HepG2 (cell line): ENCODE data around the gene ATG16L1. TPM values are rescaled to one million over a fixed set of nuclear protein-coding genes. Genes with fewer than 3 reads are reported as not detected.

Source experiments
- ATAC-seq: fragments of 200-7000 bp; cut with Tn5 transposase; 3 replicates; pipeline ENCODE4 v1.9.1; 2020; ENCODE audit warnings: mild to moderate bottlenecking, moderate library complexity
- BruUV-seq: library from RNA; stranded (reverse); fragments of 400-500 nt; replicated peaks from 2 replicates; lab custom pipeline; 2021; lab: Mats Ljungman, UMichigan
- CTCF ChIA-PET: fragments of 300-600 bp; formaldehyde crosslinking; extraction: SDS; loops from one replicate; lab custom pipeline; 2021; ENCODE audit warnings: low total read pairs, inconsistent platforms, low intra/inter-chr PET ratio; lab: Yijun Ruan, JAX
- POLR2A ChIA-PET: fragments of 350-600 bp; sonication (Branson Sonifier 250); formaldehyde crosslinking; loops from one replicate; lab custom pipeline; 2020; ENCODE audit warnings: antibody characterized with exemption, inconsistent platforms; lab: Yijun Ruan, JAX
- DNase-seq: peaks from one replicate; pipeline ENCODE4 v3.0.0-alpha.2; 2015; ENCODE audit warnings: low spot score
- FAIRE-seq: peaks from 3 replicates; lab custom pipeline; 2011; peaks lifted over from hg19 to GRCh38; lab: Jason Lieb, UNC
- H2AFZ ChIP-seq: one replicate; pipeline ENCODE4 v1.6.1; 2011; ENCODE audit warnings: low read length, inconsistent platforms
- H3K27ac ChIP-seq: fragments of 300-600 bp; 3 replicates; pipeline ENCODE4 v1.8.0; 2011; ENCODE audit warnings: mixed run types, mild to moderate bottlenecking, mixed read lengths, low read length, inconsistent platforms; ENCODE audit not compliant: insufficient read depth; ENCODE audit errors: extremely low read length
- H3K27me3 ChIP-seq, 2 experiments: fragments of 200-600 bp in 1 of 2; 2 replicates in 1 of 2; 3 replicates in 1 of 2; pipeline versions ENCODE4 v1.6.0 to v1.8.0; 2011; ENCODE audit warnings: low read length in 2 of 2, mild to moderate bottlenecking in 2 of 2, moderate library complexity in 2 of 2, inconsistent platforms in 1 of 2; ENCODE audit not compliant: insufficient read depth in 2 of 2, control insufficient read depth in 1 of 2
- H3K36me3 ChIP-seq, 2 experiments: fragments of 200-600 bp in 1 of 2; replicated peaks in 1 of 2; 2 replicates in 1 of 2; 3 replicates in 1 of 2; pipeline versions ENCODE4 v1.5.1 to v1.8.0; 2011; ENCODE audit warnings: low read length in 2 of 2, inconsistent platforms in 1 of 2; ENCODE audit not compliant: insufficient read depth in 2 of 2, control insufficient read depth in 1 of 2
- H3K4me1 ChIP-seq: 2 replicates; pipeline ENCODE4 v1.5.1; 2012; ENCODE audit warnings: low read length, inconsistent platforms; ENCODE audit not compliant: insufficient read depth
- H3K4me2 ChIP-seq: 2 replicates; pipeline ENCODE4 v1.6.0; 2011; ENCODE audit warnings: low read depth, low read length, inconsistent platforms
- H3K4me3 ChIP-seq, 3 experiments: fragments of 200-600 bp in 1 of 3; sonication (generic), shearing (Covaris generic) in 1 of 3; replicated peaks in 1 of 3; 2 replicates each; pipeline ENCODE4 v1.5.1; 2011 to 2016; ENCODE audit warnings: low read length in 3 of 3, inconsistent platforms in 2 of 3, low read depth in 2 of 3, mild to moderate bottlenecking in 2 of 3, control low read depth in 1 of 3, mixed read lengths in 1 of 3; ENCODE audit not compliant: insufficient read depth in 1 of 3
- H3K79me2 ChIP-seq: one replicate; pipeline ENCODE4 v1.6.1; 2011; ENCODE audit warnings: low read length, inconsistent platforms; ENCODE audit not compliant: insufficient read depth
- H3K9ac ChIP-seq: 2 replicates; pipeline ENCODE4 v1.6.0; 2011; ENCODE audit warnings: mild to moderate bottlenecking, low read depth, low read length, inconsistent platforms; ENCODE audit not compliant: insufficient read depth
- H3K9me3 ChIP-seq: 2 replicates; pipeline ENCODE4 v1.5.1; 2012; ENCODE audit warnings: mild to moderate bottlenecking, low read length
- H4K20me1 ChIP-seq: 2 replicates; pipeline ENCODE4 v1.6.0; 2011; ENCODE audit warnings: inconsistent platforms, mild to moderate bottlenecking, low read length, moderate library complexity; ENCODE audit not compliant: insufficient read depth
- ATF3 ChIP-seq: sonication (generic); formaldehyde crosslinking; IDR thresholded peaks from 2 replicates; pipeline ENCODE4 v1.4.0; 2020; ENCODE audit warnings: missing genetic modification reagents
- BCL6 ChIP-seq: IDR thresholded peaks from 2 replicates; pipeline ENCODE4 v1.6.1; 2016; ENCODE audit warnings: missing genetic modification reagents, missing compliant biosample characterization
- EP300 ChIP-seq, 3 experiments: sonication (generic) in 1 of 3; formaldehyde crosslinking in 1 of 3; IDR thresholded peaks; 2 replicates each; pipeline versions ENCODE4 v1.5.1 to v1.6.1; 2011 to 2020; ENCODE audit warnings: low read depth in 2 of 3, low read length in 2 of 3, borderline replicate concordance in 1 of 3, improper control_type of control experiment in 1 of 3, mild to moderate bottlenecking in 1 of 3, missing genetic modification reagents in 1 of 3, moderate library complexity in 1 of 3
- GABPA ChIP-seq, 2 experiments: IDR thresholded peaks; 2 replicates each; pipeline ENCODE4 v1.6.1; 2011 to 2016; ENCODE audit warnings: low read depth in 2 of 2, low read length in 1 of 2, missing biosample characterization in 1 of 2, missing genetic modification characterization in 1 of 2
- HMG20B ChIP-seq: conservative IDR thresholded peaks from 2 replicates; pipeline ENCODE4 v1.6.1; 2016; ENCODE audit warnings: missing genetic modification reagents, missing compliant biosample characterization
- HNF1B ChIP-seq: sonication (generic); formaldehyde crosslinking; IDR thresholded peaks from 2 replicates; pipeline ENCODE4 v1.5.1; 2020; ENCODE audit warnings: mild to moderate bottlenecking, moderate library complexity, missing genetic modification reagents
- KAT8 ChIP-seq: IDR thresholded peaks from 2 replicates; pipeline ENCODE4 v1.6.1; 2016; ENCODE audit warnings: missing genetic modification reagents, missing compliant biosample characterization
- POLR2AphosphoS5 ChIP-seq: IDR thresholded peaks from 2 replicates; pipeline ENCODE4 v1.6.1; 2012; ENCODE audit warnings: low read depth, low read length
- SIN3B ChIP-seq: fragments of 150-350 bp; IDR thresholded peaks from 2 replicates; pipeline ENCODE4 v1.6.1; 2014; ENCODE audit warnings: low read length
- YEATS4 ChIP-seq: sonication (generic); formaldehyde crosslinking; IDR thresholded peaks from 2 replicates; pipeline ENCODE4 v1.4.0; 2020; ENCODE audit warnings: missing genetic modification reagents, borderline replicate concordance
- ZBTB26 ChIP-seq: IDR thresholded peaks from 2 replicates; pipeline ENCODE4 v1.6.1; 2016; ENCODE audit warnings: missing compliant biosample characterization, missing genetic modification reagents, borderline replicate concordance
- ZNF34 ChIP-seq: sonication (generic); formaldehyde crosslinking; IDR thresholded peaks from 2 replicates; pipeline ENCODE4 v1.4.0; 2020; ENCODE audit warnings: mild to moderate bottlenecking, missing genetic modification reagents, borderline replicate concordance
- ZNF362 ChIP-seq: sonication (generic); formaldehyde crosslinking; IDR thresholded peaks from 2 replicates; pipeline ENCODE4 v1.4.0; 2020; ENCODE audit warnings: missing genetic modification reagents, mild to moderate bottlenecking, borderline replicate concordance
- ZNF367 ChIP-seq: sonication (generic); formaldehyde crosslinking; IDR thresholded peaks from 2 replicates; pipeline ENCODE4 v1.4.0; 2020; ENCODE audit warnings: missing genetic modification reagents, borderline replicate concordance
- ZNF430 ChIP-seq: sonication (generic); formaldehyde crosslinking; IDR thresholded peaks from 2 replicates; pipeline ENCODE4 v1.9.0; 2021; ENCODE audit warnings: mild to moderate bottlenecking, missing genetic modification reagents
- ZNF580 ChIP-seq: IDR thresholded peaks from 2 replicates; pipeline ENCODE4 v1.6.1; 2016; ENCODE audit warnings: low read depth, borderline replicate concordance
- ZNF770 ChIP-seq: sonication (generic); formaldehyde crosslinking; IDR thresholded peaks from 2 replicates; pipeline ENCODE4 v1.5.0; 2020; ENCODE audit warnings: mild to moderate bottlenecking, missing genetic modification reagents
- WGBS: methylation state at CpG from one replicate; pipeline ENCODE4 v1.1.6; 2017; ENCODE audit warnings: low lambda C conversion rate; 5-methylcytosine and 5-hydroxymethylcytosine counted together
- in situ Hi-C: cut with HindIII; loops from 2 replicates; pipeline ENCODE4 v1.10.0; 2017; ENCODE audit warnings: low pct_unique_long_range_greater_than_20kb; ENCODE audit not compliant: extremely low pct_ligation_motif_present
- intact Hi-C: fragments of 100-400 bp; cut with micrococcal nuclease; formaldehyde crosslinking; loops from one replicate; pipeline ENCODE4 v1.10.0; 2022; ENCODE audit not compliant: unreplicated experiment
- polyA plus RNA-seq, 8 experiments: library from polyadenylated mRNA; depleted of rRNA in 3 of 8; stranded (reverse) in 7 of 8; unstranded in 1 of 8; fragments of >200 nt; fragmentation: Illumina TruSeq in 4 of 8; extraction: Trizol in 4 of 8; gene quantifications; 2 replicates each; pipeline versions ENCODE4 v1.2.1 to v1.2.3, GENCODE V29; 2011 to 2016; ENCODE audit warnings: low read depth in 4 of 8, missing spikeins in 1 of 8, mixed read lengths in 1 of 8; ENCODE audit not compliant: insufficient read depth in 1 of 8
- total RNA-seq, 5 experiments: library from RNA; depleted of rRNA; stranded (reverse); fragments of >200 nt; fragmentation: Illumina TruSeq; extraction: Trizol; gene quantifications; 2 replicates each; pipeline ENCODE4 v1.2.3, GENCODE V29; 2016; ENCODE audit warnings: low read depth in 1 of 5

The ATG16L1 gene
- total and polyA plus RNA-seq, 2 of the 13 experiments (the other 11 are each of a cell fraction or from before 2014, with no cell fraction given) = 26.0 to 51.7 TPM

- TF ChIP-seq YEATS4 (CRISPR knock-in tag) (no peak), ZNF367 (CRISPR knock-in tag) (no peak), GABPA (IDR thresholded peaks at IDR 0.05; ENCODE audit: low read depth, low read length) (no peak), GABPA (CRISPR knock-in tag; IDR thresholded peaks at IDR 0.05; ENCODE audit: low read depth) (no peak), HMG20B (CRISPR knock-in tag) (no peak), ZNF34 (CRISPR knock-in tag) (no peak), ZNF580 (CRISPR knock-in tag) (no peak), ZBTB26 (CRISPR knock-in tag) (no peak), ATF3 (CRISPR knock-in tag) (no peak), ZNF430 (no peak)
These were observed 6.1 kb upstream of the ATG16L1 start (continued) for GRCh38 chr2:233245406-233245805.

- Histone ChIP-seq H3K4me2 (no peak overlapping the region), H3K79me2 (peaks cover 2% of the 10 kb centered on the region), H3K36me3 (no peaks in the 10 kb centered on the region), H3K4me1 (peaks cover 27% of the 10 kb centered on the region), H3K9ac (no peak overlapping the region), H4K20me1 (no peaks in the 10 kb centered on the region), H3K27me3 (peaks cover 0 to 16% of the 10 kb centered on the region in 2 experiments; a peak in 3 of 5 replicates), H3K4me3 (no peak overlapping the region), H2AFZ (peak overlapping the region; percentile 30), H3K9me3 (no peaks in the 10 kb centered on the region), H3K27ac (no peak overlapping the region)
- in situ Hi-C loops = no loop called here
- no peak for FAIRE-seq
- intact Hi-C loops = no loop called here
- peak; percentile 49 for DNase-seq
- BruUV-seq = no TSS peak
- ATAC-seq = no peak
- 1% methylated on average over 2 of the region's 2 CpGs for WGBS
- POLR2A ChIA-PET = no interaction called here
- CTCF ChIA-PET = no interaction called here
- TF ChIP-seq HNF1B (CRISPR knock-in tag) = no peak
- TF ChIP-seq KAT8 (CRISPR knock-in tag) = no peak
- TF ChIP-seq ZNF770 (CRISPR knock-in tag) = no peak
- no peak for TF ChIP-seq EP300 (IDR thresholded peaks at IDR 0.05; ENCODE audit: low read depth in 2 of 2, low read length in 2 of 2)
- no peak for TF ChIP-seq EP300 (CRISPR knock-in tag; IDR thresholded peaks at IDR 0.05; ENCODE audit: borderline replicate concordance)
- TF ChIP-seq SIN3B = no peak
- TF ChIP-seq ZNF362 = no peak
- TF ChIP-seq POLR2AphosphoS5 = no peak
- 0 out of 2 replicates have a peak, but pooled peaks have one; percentile 33 for TF ChIP-seq BCL6 (CRISPR knock-in tag)
These were observed 4.4 kb upstream of the ATG16L1 start for GRCh38 chr2:233247116-233247515.
